Panc1 (cell line): ENCODE results near the gene UBE2M. TPM values are rescaled to one million over a fixed set of nuclear protein-coding genes. Genes with fewer than 3 reads are reported as not detected.
A peak's percentile ranks its signal among the peaks of the same experiment; 100 is the strongest.

Source experiments
- ATAC-seq: fragments of 200-7000 bp; cut with Tn5 transposase; 2 replicates; pipeline ENCODE4 v1.9.1; 2020; ENCODE audit warnings: mild to moderate bottlenecking, moderate library complexity
- BruUV-seq: library from RNA; stranded (reverse); fragments of 400-500 nt; replicated peaks from 2 replicates; lab custom pipeline; 2021; lab: Mats Ljungman, UMichigan
- CTCF ChIA-PET: fragments of 300-600 bp; sonication (Branson Sonifier 250); formaldehyde crosslinking; loops from one replicate; lab custom pipeline; 2022; ENCODE audit warnings: antibody characterized with exemption; lab: Charles Lee
- POLR2A ChIA-PET: fragments of 300-600 bp; sonication (Branson Sonifier 250); formaldehyde crosslinking; loops from one replicate; lab custom pipeline; 2022; ENCODE audit warnings: antibody characterized with exemption; lab: Charles Lee
- DNase-seq: peaks from one replicate; pipeline ENCODE4 v3.0.0-alpha.2; 2010; ENCODE audit warnings: low read depth, low spot score
- H3K27ac ChIP-seq: 2 replicates; pipeline ENCODE4 v1.5.1; 2011; ENCODE audit warnings: mild to moderate bottlenecking, low read length, inconsistent platforms
- H3K27me3 ChIP-seq: fragments of 200-500 bp; sonication (Bioruptor generic); 2 replicates; pipeline ENCODE4 v1.6.0; 2014; ENCODE audit warnings: low read length, inconsistent platforms; ENCODE audit not compliant: control insufficient read depth, insufficient read depth
- H3K36me3 ChIP-seq: fragments of 200-500 bp; sonication (Bioruptor generic); 2 replicates; pipeline ENCODE4 v1.5.1; 2014; ENCODE audit warnings: inconsistent platforms, mild to moderate bottlenecking, low read length, moderate library complexity; ENCODE audit not compliant: control insufficient read depth, insufficient read depth
- H3K4me1 ChIP-seq: 2 replicates; pipeline ENCODE4 v1.5.1; 2011; ENCODE audit warnings: inconsistent platforms, mild to moderate bottlenecking, low read length, moderate library complexity; ENCODE audit not compliant: control insufficient read depth, insufficient read depth
- H3K4me3 ChIP-seq, 2 experiments: 2 replicates each; pipeline ENCODE4 v1.5.1; 2011 to 2012; ENCODE audit warnings: low read depth in 2 of 2, low read length in 2 of 2, mild to moderate bottlenecking in 2 of 2, inconsistent platforms in 1 of 2, moderate library complexity in 1 of 2
- H3K9me3 ChIP-seq: fragments of 200-500 bp; sonication (Bioruptor generic); 2 replicates; pipeline ENCODE4 v1.5.1; 2014; ENCODE audit warnings: low read depth, mild to moderate bottlenecking, inconsistent platforms, low read length, moderate library complexity; ENCODE audit not compliant: control insufficient read depth, insufficient read depth
- CTCF ChIP-seq: fragments of 450-650 bp; IDR thresholded peaks from 2 replicates; pipeline ENCODE4 v1.5.1; 2017; ENCODE audit warnings: mild to moderate bottlenecking
- POLR2AphosphoS5 ChIP-seq: IDR thresholded peaks from 2 replicates; pipeline ENCODE4 v1.6.1; 2012; ENCODE audit warnings: mild to moderate bottlenecking, low read depth, low read length, moderate library complexity
- REST ChIP-seq, 2 experiments: IDR thresholded peaks; 2 replicates each; pipeline ENCODE4 v1.6.1; 2011 to 2012; ENCODE audit warnings: low read depth in 2 of 2, control low read depth in 1 of 2, low read length in 1 of 2, mild to moderate bottlenecking in 1 of 2, moderate library complexity in 1 of 2; ENCODE audit not compliant: insufficient read depth in 1 of 2
- SIN3A ChIP-seq: IDR thresholded peaks from 2 replicates; pipeline ENCODE4 v1.6.1; 2012; ENCODE audit warnings: low read depth, mild to moderate bottlenecking, low read length, moderate library complexity, borderline replicate concordance; ENCODE audit not compliant: insufficient read depth
- TCF7L2 ChIP-seq: IDR thresholded peaks from 2 replicates; pipeline ENCODE4 v1.6.1; 2011; ENCODE audit warnings: mild to moderate bottlenecking, low read depth, low read length, inconsistent platforms
- in situ Hi-C: cut with HindIII; loops from 2 replicates; pipeline ENCODE4 v1.10.0; 2016; ENCODE audit warnings: low sequenced_read_pairs, low pct_unique_long_range_greater_than_20kb
- intact Hi-C: fragments of 100-400 bp; cut with micrococcal nuclease; formaldehyde crosslinking; loops from one replicate; pipeline ENCODE4 v1.10.0; 2022; ENCODE audit not compliant: unreplicated experiment
- total RNA-seq: library from RNA; stranded (reverse); gene quantifications from one replicate; pipeline ENCODE4 v1.2.1, GENCODE V29; 2021; ENCODE audit not compliant: unreplicated experiment

UBE2M gene
- total RNA-seq, 1 experiment from 2014 or later = 189 TPM

- POLR2A ChIA-PET = interaction anchor here (0.5 to 1.2 kb wide), 2 partner anchors 17 to 19 kb away, joined by 5 to 7 read pairs; no protein-coding TSS in a partner anchor
Measured at GRCh38 chr19:58556622-58557220, 1.7 kb downstream of the UBE2M start.

More at GRCh38 chr19:58556622-58557220, 1.7 kb downstream of the UBE2M start:
- no peak for ATAC-seq
- no peak for TF ChIP-seq CTCF
- TF ChIP-seq REST (IDR thresholded peaks at IDR 0.05; ENCODE audit: insufficient read depth in 1 of 2, low read depth in 2 of 2, low read length in 1 of 2) = no peak
- no peak for TF ChIP-seq TCF7L2
- no peak for TF ChIP-seq SIN3A
- no peak for TF ChIP-seq POLR2AphosphoS5
- peaks cover under 1% of the 10 kb centered on the region; the same call in 1 of the 2 replicates for H3K36me3 ChIP-seq
- BruUV-seq = TSS peak; percentile 62
- H3K27ac ChIP-seq = peak overlapping the region; percentile 84
- H3K4me3 ChIP-seq = peak overlapping the region; percentile 66 to 100
- H3K27me3 ChIP-seq = no peaks in the 10 kb centered on the region
- CTCF ChIA-PET = interaction anchor here (0.5 kb wide), 1 partner anchor 787 kb away, joined by 8 read pairs; the partner anchor contains the start of gene ZNF586
- intact Hi-C loops (no loop called here), in situ Hi-C loops (no loop called here)
- DNase-seq = no peak
- no peaks in the 10 kb centered on the region for H3K9me3 ChIP-seq
- H3K4me1 ChIP-seq = peaks cover 42% of the 10 kb centered on the region
